Fibroblast of lung (primary cell): ENCODE measurements around the gene MARCO.

ENCODE experiments used
- EZH2 ChIP-seq: IDR thresholded peaks from 2 replicates; pipeline ENCODE4 v1.5.1; 2012; ENCODE audit warnings: low read length, control low read depth, mild to moderate bottlenecking; ENCODE audit errors: missing control alignments
- TF ChIP-seq, protein P1 (sequence below), 2 donors: IDR thresholded peaks in 1 of 2; conservative IDR thresholded peaks in 1 of 2; 1 replicate in 1 of 2; 2 replicates in 1 of 2; pipeline ENCODE4 v1.5.1; 2011 to 2012; ENCODE audit warnings: low read length in 2 of 2, control low read depth in 1 of 2, inconsistent platforms in 1 of 2, low read depth in 1 of 2, mild to moderate bottlenecking in 1 of 2

- TF ChIP-seq, protein P1, sequence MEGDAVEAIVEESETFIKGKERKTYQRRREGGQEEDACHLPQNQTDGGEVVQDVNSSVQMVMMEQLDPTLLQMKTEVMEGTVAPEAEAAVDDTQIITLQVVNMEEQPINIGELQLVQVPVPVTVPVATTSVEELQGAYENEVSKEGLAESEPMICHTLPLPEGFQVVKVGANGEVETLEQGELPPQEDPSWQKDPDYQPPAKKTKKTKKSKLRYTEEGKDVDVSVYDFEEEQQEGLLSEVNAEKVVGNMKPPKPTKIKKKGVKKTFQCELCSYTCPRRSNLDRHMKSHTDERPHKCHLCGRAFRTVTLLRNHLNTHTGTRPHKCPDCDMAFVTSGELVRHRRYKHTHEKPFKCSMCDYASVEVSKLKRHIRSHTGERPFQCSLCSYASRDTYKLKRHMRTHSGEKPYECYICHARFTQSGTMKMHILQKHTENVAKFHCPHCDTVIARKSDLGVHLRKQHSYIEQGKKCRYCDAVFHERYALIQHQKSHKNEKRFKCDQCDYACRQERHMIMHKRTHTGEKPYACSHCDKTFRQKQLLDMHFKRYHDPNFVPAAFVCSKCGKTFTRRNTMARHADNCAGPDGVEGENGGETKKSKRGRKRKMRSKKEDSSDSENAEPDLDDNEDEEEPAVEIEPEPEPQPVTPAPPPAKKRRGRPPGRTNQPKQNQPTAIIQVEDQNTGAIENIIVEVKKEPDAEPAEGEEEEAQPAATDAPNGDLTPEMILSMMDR (conservative IDR thresholded peaks at IDR 0.05 in 1 of 2, IDR thresholded peaks at IDR 0.05 in 1 of 2; ENCODE audit: low read depth in 1 of 2, low read length in 2 of 2) = no peak
- TF ChIP-seq EZH2 = no peak
Observed at GRCh38 chr2:118906186-118906585, 35.8 kb upstream of the MARCO start.
